ENCODE measurements around the gene GP1BA.
A peak's percentile ranks its signal among the peaks of the same experiment; 100 is the strongest.

- peak; percentile 82 for TF ChIP-seq YY1 (IDR thresholded peaks at IDR 0.05; ENCODE audit: insufficient read depth, insufficient read length)
- no peak for TF ChIP-seq ZNF274 (IDR thresholded peaks at IDR 0.05; ENCODE audit: low read depth, low read length)
- no peak for TF ChIP-seq SUZ12 (IDR thresholded peaks at IDR 0.05; ENCODE audit: extremely low read depth, insufficient read depth, insufficient read length)
Measured at GRCh38 chr17:4967539-4968485, 35.7 kb downstream of the GP1BA start, which contains the start of gene SPAG7.

All from NT2/D1 (cell line).